Measurements from ENCODE around the gene KLF15. TPM values are rescaled to one million over a fixed set of nuclear protein-coding genes. Genes with fewer than 3 reads are reported as not detected.

Gene KLF15
- total RNA-seq = 0.57 and 3.4 TPM in 2 replicates

GRCh38 chr3:126357295-126358037, at the start of gene KLF15:
Gene KLF15, minus strand, starts transcription at chr3:126357408. Its CDS starts 4,486 bp downstream, at chr3:126352922.

GRCh38 chr3:126394179-126394976, 37.2 kb upstream of the KLF15 start, which contains the start of gene CFAP100:
Gene CFAP100, plus strand, starts transcription at chr3:126394909. Its CDS starts 1,092 bp downstream, at chr3:126396001.

Other genes with a start within 250 kb of the KLF15 start
- gene ALDH1L1, start 176.8 kb downstream of the KLF15 start, total RNA-seq = 1.0 and 21.5 TPM in 2 replicates
- gene CFAP100, start 37.5 kb upstream of the KLF15 start, total RNA-seq = not detected in 2 replicates
- 25.3 and 36.1 TPM in 2 replicates for gene ZXDC, start 118.5 kb upstream of the KLF15 start, total RNA-seq
- gene UROC1, start 160.4 kb upstream of the KLF15 start, total RNA-seq = not detected in 2 replicates
- gene CHST13, start 166.7 kb upstream of the KLF15 start, total RNA-seq = not detected in 2 replicates
- not detected in 2 replicates for gene C3orf22, start 201.5 kb upstream of the KLF15 start, total RNA-seq

Measured in nasal cavity respiratory epithelium epithelial cell of viscerocranial mucosa (primary cell).